Keratinocyte (primary cell): ENCODE results near the gene TMEM80. TPM values are rescaled to one million over a fixed set of nuclear protein-coding genes. Genes with fewer than 3 reads are reported as not detected.
"Not testable (repeated sequence)": the region's sequence is repeated elsewhere in the genome, so short reads cannot be mapped to it uniquely, and the experiment has no call there.

ENCODE experiments used
- DNase-seq: peaks from one replicate; pipeline ENCODE4 v3.0.0-alpha.2; 2011; ENCODE audit warnings: low read depth, missing footprints, low spot score
- FAIRE-seq: peaks from 2 replicates; lab custom pipeline; 2011; peaks lifted over from hg19 to GRCh38; lab: Jason Lieb, UNC
- H2AFZ ChIP-seq: 2 replicates; pipeline ENCODE4 v1.6.0; 2012; ENCODE audit warnings: low read length, control low read depth, inconsistent platforms; ENCODE audit not compliant: control insufficient read depth
- H3K27ac ChIP-seq: 2 replicates; pipeline ENCODE4 v1.5.1; 2011; ENCODE audit warnings: low read length; ENCODE audit not compliant: control insufficient read depth, insufficient read depth
- H3K27me3 ChIP-seq: 3 replicates; pipeline ENCODE4 v1.6.0; 2011; ENCODE audit warnings: low read length; ENCODE audit not compliant: control insufficient read depth, insufficient read depth; ENCODE audit errors: extremely low read depth
- H3K36me3 ChIP-seq, 2 experiments: 2 replicates in 1 of 2; 3 replicates in 1 of 2; pipeline ENCODE4 v1.5.1; 2011; ENCODE audit warnings: low read length in 2 of 2, mild to moderate bottlenecking in 1 of 2; ENCODE audit not compliant: control insufficient read depth in 2 of 2, insufficient read depth in 2 of 2; ENCODE audit errors: extremely low read depth in 1 of 2
- H3K4me1 ChIP-seq: 3 replicates; pipeline ENCODE4 v1.5.1; 2011; ENCODE audit warnings: low read length; ENCODE audit not compliant: control insufficient read depth, insufficient read depth; ENCODE audit errors: extremely low read depth
- H3K4me2 ChIP-seq: 3 replicates; pipeline ENCODE4 v1.6.0; 2011; ENCODE audit warnings: low read depth, low read length; ENCODE audit not compliant: control insufficient read depth, insufficient read depth; ENCODE audit errors: extremely low read depth
- H3K4me3 ChIP-seq, 3 experiments: fragments of 200-600 bp in 1 of 3; sonication (generic) in 1 of 3; 2 replicates in 2 of 3; 3 replicates in 1 of 3; pipeline ENCODE4 v1.5.1; 2011 to 2016; ENCODE audit warnings: low read length in 3 of 3, mild to moderate bottlenecking in 3 of 3, control low read depth in 2 of 3, inconsistent platforms in 1 of 3, low read depth in 1 of 3, mixed read lengths in 1 of 3, mixed run types in 1 of 3, moderate library complexity in 1 of 3; ENCODE audit not compliant: control insufficient read depth in 2 of 3, insufficient read depth in 2 of 3; ENCODE audit errors: extremely low read depth in 1 of 3
- H3K79me2 ChIP-seq: 2 replicates; pipeline ENCODE4 v1.6.0; 2012; ENCODE audit warnings: low read length; ENCODE audit not compliant: control insufficient read depth, insufficient read depth
- H3K9ac ChIP-seq: 3 replicates; pipeline ENCODE4 v1.6.0; 2011; ENCODE audit warnings: low read length; ENCODE audit not compliant: control insufficient read depth, insufficient read depth; ENCODE audit errors: extremely low read depth
- H3K9me1 ChIP-seq: 3 replicates; pipeline ENCODE4 v1.6.0; 2011; ENCODE audit warnings: low read length; ENCODE audit not compliant: control insufficient read depth, insufficient read depth; ENCODE audit errors: extremely low read depth
- H3K9me3 ChIP-seq: 2 replicates; pipeline ENCODE4 v1.5.1; 2012; ENCODE audit warnings: low read depth, low read length; ENCODE audit not compliant: control insufficient read depth
- H4K20me1 ChIP-seq: 3 replicates; pipeline ENCODE4 v1.6.0; 2011; ENCODE audit warnings: low read length; ENCODE audit not compliant: control insufficient read depth, insufficient read depth; ENCODE audit errors: extremely low read depth
- CTCF ChIP-seq, 3 experiments: IDR thresholded peaks in 1 of 3; conservative IDR thresholded peaks in 1 of 3; optimal IDR thresholded peaks in 1 of 3; 2 replicates in 2 of 3; 3 replicates in 1 of 3; pipeline versions ENCODE3 to v1.5.1; 2011; ENCODE audit warnings: low read length in 3 of 3, mild to moderate bottlenecking in 3 of 3, moderate library complexity in 2 of 3, control low read depth in 1 of 3, inconsistent platforms in 1 of 3; ENCODE audit not compliant: insufficient read depth in 2 of 3; ENCODE audit errors: extremely low read depth in 1 of 3
- EZH2 ChIP-seq: IDR thresholded peaks from one replicate; pipeline ENCODE4 v1.6.1; 2012; ENCODE audit warnings: inconsistent platforms, mild to moderate bottlenecking, low read length, moderate library complexity
- dilution Hi-C: fragments of 300-500 bp; cut with MboI; formaldehyde crosslinking; loops from one replicate; pipeline ENCODE4 v1.7.0; 2020; ENCODE audit warnings: low sequenced_read_pairs; ENCODE audit not compliant: extremely low pct_ligation_motif_present
- polyA plus RNA-seq, 5 experiments: library from polyadenylated mRNA; depleted of rRNA in 3 of 5; stranded (reverse) in 3 of 5; stranded (forward) in 1 of 5; unstranded in 1 of 5; fragments of >200 nt; gene quantifications; 1 replicate in 1 of 5; 2 replicates in 3 of 5; 3 replicates in 1 of 5; pipeline versions ENCODE4 v1.2.1 to v1.2.3, GENCODE V29; 2011 to 2012; ENCODE audit warnings: missing spikeins in 2 of 5, low read depth in 1 of 5, low replicate concordance in 1 of 5

The TMEM80 gene
- polyA plus RNA-seq, 1 donor (not counting 4 experiments of a cell fraction or from before 2014, with no cell fraction given), result 29.8 TPM

- TF ChIP-seq EZH2 (no peak), CTCF (optimal IDR thresholded peaks at IDR 0.05 in 1 of 3, IDR thresholded peaks at IDR 0.05 in 1 of 3, conservative IDR thresholded peaks at IDR 0.05 in 1 of 3; ENCODE audit: extremely low read depth in 1 of 3, insufficient read depth in 2 of 3, low read length in 3 of 3) (no peak)
- Histone ChIP-seq H3K4me3 (peak overlapping the region in 2 of 3 experiments; percentile 22 to 37), H3K9ac (no peak overlapping the region), H2AFZ (peak overlapping the region; percentile 41), H3K9me3 (no peaks in the 10 kb centered on the region), H3K27ac (no peak overlapping the region), H3K79me2 (no peaks in the 10 kb centered on the region), H3K36me3 (no peaks in the 10 kb centered on the region), H3K9me1 (no peaks in the 10 kb centered on the region), H3K4me2 (peak overlapping the region; percentile 46), H3K4me1 (peaks cover 13% of the 10 kb centered on the region), H3K27me3 (no peaks in the 10 kb centered on the region), H4K20me1 (no peaks in the 10 kb centered on the region)
- no peak for FAIRE-seq
- dilution Hi-C loops, result no loop called here
- DNase-seq, result no peak
Observed at GRCh38 chr11:737366-737765, 41.8 kb downstream of the TMEM80 start.

- H4K20me1 ChIP-seq, H3K27ac ChIP-seq, DNase-seq, H3K79me2 ChIP-seq, H3K27me3 ChIP-seq, H3K9me3 ChIP-seq, H3K9me1 ChIP-seq, dilution Hi-C loops, H3K36me3 ChIP-seq: not testable (repeated sequence)
- Histone ChIP-seq H3K4me2 (peak overlapping the region; percentile 46), H2AFZ (peak overlapping the region; percentile 41), H3K4me1 (peaks cover 13% of the 10 kb centered on the region), H3K9ac (peak overlapping the region; percentile 9), H3K4me3 (peak overlapping the region in 2 of 3 experiments; percentile 22 to 37)
- FAIRE-seq, result peak; percentile 94
Observed at GRCh38 chr11:737899-738298, 42.3 kb downstream of the TMEM80 start.

GRCh38 chr11:742156-742546 lies 46.5 kb downstream of the TMEM80 start:
- no peak overlapping the region for H2AFZ ChIP-seq

More at GRCh38 chr11:742156-742546, 46.5 kb downstream of the TMEM80 start:
- DNase-seq, result no peak
- H3K36me3 ChIP-seq, result no peaks in the 10 kb centered on the region
- H3K9me1 ChIP-seq, result no peaks in the 10 kb centered on the region
- dilution Hi-C loops, result no loop called here
- no peak overlapping the region for H3K4me2 ChIP-seq
- peaks cover 17% of the 10 kb centered on the region for H3K4me1 ChIP-seq
- H3K27ac ChIP-seq, result no peak overlapping the region
- H3K9ac ChIP-seq, result no peak overlapping the region
- no peaks in the 10 kb centered on the region for H3K79me2 ChIP-seq
- TF ChIP-seq CTCF (optimal IDR thresholded peaks at IDR 0.05 in 1 of 3, IDR thresholded peaks at IDR 0.05 in 1 of 3, conservative IDR thresholded peaks at IDR 0.05 in 1 of 3; ENCODE audit: extremely low read depth in 1 of 3, insufficient read depth in 2 of 3, low read length in 3 of 3) (no peak), EZH2 (no peak)
- H3K4me3 ChIP-seq, result no peak overlapping the region
- no peaks in the 10 kb centered on the region for H3K9me3 ChIP-seq
- H4K20me1 ChIP-seq, result no peaks in the 10 kb centered on the region
- no peak for FAIRE-seq
- H3K27me3 ChIP-seq, result no peaks in the 10 kb centered on the region
